ENCODE measurements around the gene TRPM3. TPM values are rescaled to one million over a fixed set of nuclear protein-coding genes. Genes with fewer than 3 reads are reported as not detected.

TRPM3 gene
- total and polyA plus RNA-seq, 9 of the 15 experiments (the other 6 are each of a cell fraction or from before 2014, with no cell fraction given): 0.04 TPM; not detected in 8

GRCh38 chr9:70947511-70947910 is 173.9 kb downstream of the TRPM3 start (continued):
- TF ChIP-seq ARID2 (IDR thresholded peaks at IDR 0.05): no peak
- no peak for TF ChIP-seq KDM1A (IDR thresholded peaks at IDR 0.05)
- no peak for TF ChIP-seq CXXC5 (CRISPR knock-in tag; IDR thresholded peaks at IDR 0.05)

GRCh38 chr9:70947086-70947485 is 174.3 kb downstream of the TRPM3 start:
- Histone ChIP-seq H2AFZ (ENCODE audit: low read depth, low read length) (no peak overlapping the region), H3K4me3 (no peak overlapping the region), H3K9me1 (ENCODE audit: control insufficient read depth, insufficient read depth, low read length) (no peaks in the 10 kb centered on the region), H3K27ac (ENCODE audit: extremely low read depth, low read depth, low read length) (no peak overlapping the region), H3K27me3 (ENCODE audit: control insufficient read depth in 2 of 2, insufficient read depth in 2 of 2, low read length in 2 of 2) (no peaks in the 10 kb centered on the region), H3K9ac (ENCODE audit: insufficient read depth in 1 of 2, low read depth in 2 of 2, low read length in 2 of 2) (no peak overlapping the region), H3K36me3 (ENCODE audit: control insufficient read depth, insufficient read depth, low read length) (no peaks in the 10 kb centered on the region), H3K9me3 (replicated peaks; ENCODE audit: control insufficient read depth, insufficient read depth, low read depth, low read length) (no peaks in the 10 kb centered on the region), H3K79me2 (ENCODE audit: control insufficient read depth, insufficient read depth, low read length) (no peaks in the 10 kb centered on the region), H3K4me2 (ENCODE audit: insufficient read depth, low read length) (no peak overlapping the region), H4K20me1 (replicated peaks; ENCODE audit: control insufficient read depth, insufficient read depth, low read length) (no peaks in the 10 kb centered on the region), H3K4me1 (replicated peaks in 1 of 2; ENCODE audit: control insufficient read depth in 2 of 2, insufficient read depth in 2 of 2, low read length in 2 of 2) (no peaks in the 10 kb centered on the region)
- in situ Hi-C loops (cut with MboI): no loop called here
- no TSS peak for BruUV-seq (replicated peaks)
- ChIA-PET POLR2A (no interaction called here), CTCF (ENCODE audit: low intra/inter-chr PET ratio) (no interaction called here)
- TF ChIP-seq SETDB1 (IDR thresholded peaks at IDR 0.05; ENCODE audit: low read length) (no peak), ZKSCAN1 (IDR thresholded peaks at IDR 0.05; ENCODE audit: low read depth, low read length) (no peak), ZC3H11A (IDR thresholded peaks at IDR 0.05; ENCODE audit: low read depth, low read length) (no peak), NR0B1 (IDR thresholded peaks at IDR 0.05; ENCODE audit: partially characterized antibody) (no peak), NRF1 (conservative IDR thresholded peaks at IDR 0.05 in 1 of 2, IDR thresholded peaks at IDR 0.05 in 1 of 2) (no peak), HMGXB4 (CRISPR knock-in tag; IDR thresholded peaks at IDR 0.05) (no peak), ZFX (CRISPR knock-in tag; IDR thresholded peaks at IDR 0.05) (no peak)
- intact Hi-C loops (cut with micrococcal nuclease): no loop called here
- FAIRE-seq (no peak), DNase-seq (ENCODE audit: extremely low read depth in 1 of 4, low spot score in 3 of 4) (no peak), ATAC-seq (no peak)

All from K562 (cell line).